Fibroblast of villous mesenchyme (primary cell): Measurements from ENCODE around the gene HMGCLL1. TPM values are rescaled to one million over a fixed set of nuclear protein-coding genes. Genes with fewer than 3 reads are reported as not detected.

Experiments
- DNase-seq: peaks from one replicate; pipeline ENCODE4 v3.0.0-alpha.2; 2010; ENCODE audit warnings: low read depth
- H3K4me3 ChIP-seq: 2 replicates; pipeline ENCODE4 v1.5.1; 2011; ENCODE audit warnings: low read depth, mild to moderate bottlenecking, low read length
- total RNA-seq: library from RNA; depleted of rRNA; stranded (reverse); fragments of >200 nt; gene quantifications from 2 replicates; pipeline ENCODE4 v1.2.3, GENCODE V29; 2012
- TF ChIP-seq, protein P1 (sequence below): IDR thresholded peaks from 2 replicates; pipeline ENCODE4 v1.5.1; 2012; ENCODE audit warnings: low read depth, mild to moderate bottlenecking, low read length; ENCODE audit not compliant: insufficient read depth

HMGCLL1 gene
- total RNA-seq, 1 donor = 0.43 TPM

- TF ChIP-seq, protein P1, sequence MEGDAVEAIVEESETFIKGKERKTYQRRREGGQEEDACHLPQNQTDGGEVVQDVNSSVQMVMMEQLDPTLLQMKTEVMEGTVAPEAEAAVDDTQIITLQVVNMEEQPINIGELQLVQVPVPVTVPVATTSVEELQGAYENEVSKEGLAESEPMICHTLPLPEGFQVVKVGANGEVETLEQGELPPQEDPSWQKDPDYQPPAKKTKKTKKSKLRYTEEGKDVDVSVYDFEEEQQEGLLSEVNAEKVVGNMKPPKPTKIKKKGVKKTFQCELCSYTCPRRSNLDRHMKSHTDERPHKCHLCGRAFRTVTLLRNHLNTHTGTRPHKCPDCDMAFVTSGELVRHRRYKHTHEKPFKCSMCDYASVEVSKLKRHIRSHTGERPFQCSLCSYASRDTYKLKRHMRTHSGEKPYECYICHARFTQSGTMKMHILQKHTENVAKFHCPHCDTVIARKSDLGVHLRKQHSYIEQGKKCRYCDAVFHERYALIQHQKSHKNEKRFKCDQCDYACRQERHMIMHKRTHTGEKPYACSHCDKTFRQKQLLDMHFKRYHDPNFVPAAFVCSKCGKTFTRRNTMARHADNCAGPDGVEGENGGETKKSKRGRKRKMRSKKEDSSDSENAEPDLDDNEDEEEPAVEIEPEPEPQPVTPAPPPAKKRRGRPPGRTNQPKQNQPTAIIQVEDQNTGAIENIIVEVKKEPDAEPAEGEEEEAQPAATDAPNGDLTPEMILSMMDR = no peak
- no peak for DNase-seq
- no peak overlapping the region for H3K4me3 ChIP-seq
Observed at GRCh38 chr6:55494411-55494810, 84.6 kb downstream of the HMGCLL1 start.

DNA sequence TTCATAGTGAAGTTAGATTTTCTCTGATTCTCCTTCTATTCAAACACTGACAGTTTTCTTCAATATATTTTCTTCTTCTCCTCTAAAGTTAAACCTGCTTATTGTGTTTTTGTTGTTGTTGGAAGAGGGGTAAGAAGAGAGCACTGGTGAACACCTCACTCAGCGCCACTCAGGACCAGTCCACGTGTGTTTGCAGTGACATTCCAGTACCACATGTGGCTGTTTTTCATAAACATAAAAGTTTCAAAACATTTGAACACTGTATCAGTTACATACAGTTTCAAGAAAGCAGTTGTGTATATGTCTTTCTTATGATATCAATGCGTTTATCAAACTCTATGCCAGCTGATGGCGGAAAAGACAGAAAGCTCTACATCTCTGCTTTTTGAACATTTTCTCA lies 86.7 kb downstream of the HMGCLL1 start:
- H3K4me3 ChIP-seq = no peak overlapping the region
- TF ChIP-seq, protein P1 = no peak
- DNase-seq = no peak

- TF ChIP-seq, protein P1 = no peak
- DNase-seq = no peak
- H3K4me3 ChIP-seq = no peak overlapping the region
Observed at GRCh38 chr6:55490871-55491270, 88.1 kb downstream of the HMGCLL1 start.

DNA sequence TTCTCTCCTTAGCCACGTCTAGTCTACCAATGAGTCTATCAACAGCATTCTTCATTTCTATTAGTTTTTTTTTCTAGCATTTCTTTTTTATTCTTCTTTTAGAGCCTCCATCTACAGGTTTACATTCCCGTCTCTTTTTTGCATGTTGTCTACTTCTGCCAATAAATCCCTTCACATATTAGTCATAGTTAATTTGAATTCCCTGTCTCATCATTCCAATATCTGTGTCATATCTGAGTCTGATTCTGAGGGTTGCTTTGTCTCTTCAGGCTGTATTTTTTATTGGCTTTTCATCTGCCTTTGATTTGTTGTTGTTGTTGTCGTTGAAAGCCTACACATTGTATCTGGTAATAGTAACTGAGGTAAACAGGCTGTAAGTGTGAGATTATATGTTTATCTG lies 104.6 kb downstream of the HMGCLL1 start:
- DNase-seq = no peak
- H3K4me3 ChIP-seq = no peak overlapping the region
- TF ChIP-seq, protein P1 = no peak

DNA sequence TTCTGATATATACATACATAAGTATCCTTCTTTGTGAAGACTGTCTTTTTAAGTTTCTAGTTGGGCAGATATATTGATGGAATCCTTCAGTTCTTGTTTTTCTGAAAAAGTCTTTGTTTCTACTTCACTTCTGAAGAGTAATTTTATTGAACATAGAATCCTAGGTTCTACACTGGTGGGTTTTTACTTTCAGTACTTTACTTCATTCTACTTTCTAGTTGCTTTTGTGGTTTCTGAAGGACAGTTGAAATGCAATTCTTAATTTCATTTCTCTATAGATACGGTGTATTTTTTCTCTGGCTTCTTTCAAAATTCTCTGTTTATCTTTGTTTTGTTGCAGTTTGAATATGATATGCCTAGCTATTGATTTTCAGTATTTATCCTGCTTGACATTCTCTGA lies 105.3 kb downstream of the HMGCLL1 start:
- no peak overlapping the region for H3K4me3 ChIP-seq

GRCh38 chr6:55469951-55470366 lies 109.0 kb downstream of the HMGCLL1 start:
- DNase-seq = peak; percentile 6
- H3K4me3 ChIP-seq = no peak overlapping the region
- TF ChIP-seq, protein P1 = no peak

More for the DNA sequence above, 105.3 kb downstream of the HMGCLL1 start:
- TF ChIP-seq, protein P1 = no peak
- DNase-seq = no peak

DNA sequence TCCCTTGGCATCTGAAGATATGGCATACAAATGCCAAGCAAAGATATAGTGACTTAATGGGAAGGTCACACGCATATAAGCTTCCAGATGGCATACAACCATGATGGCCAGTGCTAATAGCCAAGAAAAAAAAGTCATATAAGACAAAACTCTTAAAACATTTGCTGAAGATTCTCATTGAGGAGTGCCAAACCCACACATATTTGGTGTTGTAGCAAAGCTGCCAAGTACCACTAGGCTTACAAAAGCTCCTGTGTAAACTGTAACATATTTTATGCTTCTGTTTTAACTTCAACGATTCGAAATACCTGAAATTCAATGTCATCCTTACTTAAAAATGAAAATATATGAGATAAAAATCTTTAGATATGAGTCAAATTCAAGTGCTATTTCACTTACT lies 123.0 kb downstream of the HMGCLL1 start:
- TF ChIP-seq, protein P1 = no peak
- H3K4me3 ChIP-seq = no peak overlapping the region
- no peak for DNase-seq
